T-helper 22 cell (primary cell): ENCODE measurements around the gene EPN3.

Source experiments
- DNase-seq: peaks from one replicate; pipeline ENCODE4 v3.0.0-alpha.2; 2020; ENCODE audit warnings: low read depth

EPN3 gene

GRCh38 chr17:50590946-50591737, 58.6 kb downstream of the EPN3 start:
- DNase-seq = no peak

GRCh38 chr17:50593321-50593720, 60.8 kb downstream of the EPN3 start:
- DNase-seq = no peak
